Neural cell (in vitro differentiated cells): ENCODE measurements around the gene C13orf46. TPM values are rescaled to one million over a fixed set of nuclear protein-coding genes. Genes with fewer than 3 reads are reported as not detected.

ENCODE experiments used
- H2AFZ ChIP-seq: fragments of 200-600, 300-800 bp; sonication (generic), shearing (Covaris generic); 2 replicates; pipeline ENCODE4 v1.6.0; 2014; ENCODE audit warnings: low read depth, mild to moderate bottlenecking, antibody characterized with exemption, low read length, moderate library complexity
- H3F3A ChIP-seq: fragments of 200-600 bp; shearing (Covaris generic); 2 replicates; pipeline ENCODE4 v1.6.1; 2016; ENCODE audit warnings: mild to moderate bottlenecking, moderate library complexity, mixed read lengths, antibody characterized with exemption, low read length; ENCODE audit not compliant: insufficient read depth, poor library complexity, severe bottlenecking
- H3K27ac ChIP-seq: fragments of 200-600, 300-800 bp; sonication (generic), shearing (Covaris generic); 2 replicates; pipeline ENCODE4 v1.5.1; 2014; ENCODE audit warnings: mild to moderate bottlenecking, low read length, moderate library complexity
- H3K27me3 ChIP-seq: fragments of 300-800, 200-600 bp; sonication (generic), shearing (Covaris generic); 2 replicates; pipeline ENCODE4 v1.6.0; 2014; ENCODE audit warnings: mild to moderate bottlenecking, low read depth, low read length, moderate library complexity; ENCODE audit not compliant: insufficient read depth
- H3K36me3 ChIP-seq: fragments of 300-800, 200-600 bp; sonication (generic), shearing (Covaris generic); 2 replicates; pipeline ENCODE4 v1.5.1; 2014; ENCODE audit warnings: mild to moderate bottlenecking, antibody characterized with exemption, low read length, moderate library complexity; ENCODE audit not compliant: insufficient read depth
- H3K4me2 ChIP-seq: fragments of 300-800, 200-600 bp; sonication (generic), shearing (Covaris generic); 2 replicates; pipeline ENCODE4 v1.6.0; 2014; ENCODE audit warnings: mild to moderate bottlenecking, low read length
- H3K4me3 ChIP-seq: fragments of 300-800, 200-600 bp; sonication (generic), shearing (Covaris generic); 2 replicates; pipeline ENCODE4 v1.5.1; 2014; ENCODE audit warnings: mild to moderate bottlenecking, low read length, moderate library complexity
- H3K79me2 ChIP-seq: fragments of 200-600 bp; shearing (Covaris generic); replicated peaks from 2 replicates; pipeline ENCODE4 v1.6.0; 2014; ENCODE audit warnings: mild to moderate bottlenecking, low read length, moderate library complexity; ENCODE audit not compliant: insufficient read depth
- H3K9ac ChIP-seq: fragments of 300-800, 200-600 bp; sonication (generic), shearing (Covaris generic); 2 replicates; pipeline ENCODE4 v1.6.1; 2016; ENCODE audit warnings: mild to moderate bottlenecking, low read length, mixed read lengths
- H3K9me2 ChIP-seq: fragments of 200-600 bp; shearing (Covaris generic); 2 replicates; pipeline ENCODE4 v1.6.1; 2016; ENCODE audit warnings: mild to moderate bottlenecking, low read length, mixed read lengths; ENCODE audit not compliant: insufficient read depth
- H3K9me3 ChIP-seq: fragments of 200-600, 300-800 bp; sonication (generic), shearing (Covaris generic); 2 replicates; pipeline ENCODE4 v1.6.1; 2016; ENCODE audit warnings: mild to moderate bottlenecking, mixed run types, low read length, moderate library complexity, mixed read lengths
- H4K20me1 ChIP-seq: fragments of 200-600 bp; shearing (Covaris generic); 2 replicates; pipeline ENCODE4 v1.6.1; 2016; ENCODE audit warnings: mild to moderate bottlenecking, mixed run types; ENCODE audit not compliant: insufficient read depth
- EZH2 ChIP-seq: fragments of 200-600, 300-800 bp; shearing (Covaris generic), sonication (generic); IDR thresholded peaks from 2 replicates; pipeline ENCODE4 v1.6.1; 2014; ENCODE audit warnings: antibody characterized with exemption, low read length, borderline replicate concordance, mild to moderate bottlenecking; ENCODE audit not compliant: insufficient read depth, poor library complexity, severe bottlenecking
- MXI1 ChIP-seq: fragments of 450-650 bp; conservative IDR thresholded peaks from 2 replicates; pipeline ENCODE4 v1.6.1; 2014; ENCODE audit warnings: antibody characterized with exemption, mild to moderate bottlenecking; ENCODE audit not compliant: poor library complexity, severe bottlenecking
- POLR2AphosphoS5 ChIP-seq: IDR thresholded peaks from 2 replicates; pipeline ENCODE4 v1.6.1; 2012
- RAD21 ChIP-seq: fragments of 450-650 bp; conservative IDR thresholded peaks from 2 replicates; pipeline ENCODE4 v1.6.1; 2014; ENCODE audit warnings: antibody characterized with exemption, mild to moderate bottlenecking, moderate library complexity
- REST ChIP-seq: IDR thresholded peaks from 2 replicates; pipeline ENCODE4 v1.6.1; 2012; ENCODE audit warnings: borderline replicate concordance
- SMC3 ChIP-seq: fragments of 450-650 bp; conservative IDR thresholded peaks from 2 replicates; pipeline ENCODE4 v1.6.1; 2014; ENCODE audit warnings: antibody characterized with exemption, mild to moderate bottlenecking, moderate library complexity; ENCODE audit not compliant: poor library complexity
- TAF1 ChIP-seq: IDR thresholded peaks from 2 replicates; pipeline ENCODE4 v1.6.1; 2012; ENCODE audit warnings: low read depth
- polyA plus RNA-seq: library from polyadenylated mRNA; depleted of rRNA; stranded (reverse); fragments of >200 nt; gene quantifications from 2 replicates; pipeline ENCODE4 v1.2.3, GENCODE V29; 2014
- TF ChIP-seq, protein P1 (sequence below): fragments of 450-650 bp; IDR thresholded peaks from 2 replicates; pipeline ENCODE4 v1.5.1; 2014; ENCODE audit warnings: antibody characterized with exemption, mild to moderate bottlenecking, moderate library complexity; ENCODE audit not compliant: poor library complexity, severe bottlenecking

Gene C13orf46
- polyA plus RNA-seq, 1 donor from 2014 or later: not detected

- H3K4me2 ChIP-seq: no peak overlapping the region
- no peaks in the 10 kb centered on the region for H3K9me2 ChIP-seq
- no peak overlapping the region for H2AFZ ChIP-seq
- no peaks in the 10 kb centered on the region for H3K79me2 ChIP-seq
- TF ChIP-seq, protein P1, sequence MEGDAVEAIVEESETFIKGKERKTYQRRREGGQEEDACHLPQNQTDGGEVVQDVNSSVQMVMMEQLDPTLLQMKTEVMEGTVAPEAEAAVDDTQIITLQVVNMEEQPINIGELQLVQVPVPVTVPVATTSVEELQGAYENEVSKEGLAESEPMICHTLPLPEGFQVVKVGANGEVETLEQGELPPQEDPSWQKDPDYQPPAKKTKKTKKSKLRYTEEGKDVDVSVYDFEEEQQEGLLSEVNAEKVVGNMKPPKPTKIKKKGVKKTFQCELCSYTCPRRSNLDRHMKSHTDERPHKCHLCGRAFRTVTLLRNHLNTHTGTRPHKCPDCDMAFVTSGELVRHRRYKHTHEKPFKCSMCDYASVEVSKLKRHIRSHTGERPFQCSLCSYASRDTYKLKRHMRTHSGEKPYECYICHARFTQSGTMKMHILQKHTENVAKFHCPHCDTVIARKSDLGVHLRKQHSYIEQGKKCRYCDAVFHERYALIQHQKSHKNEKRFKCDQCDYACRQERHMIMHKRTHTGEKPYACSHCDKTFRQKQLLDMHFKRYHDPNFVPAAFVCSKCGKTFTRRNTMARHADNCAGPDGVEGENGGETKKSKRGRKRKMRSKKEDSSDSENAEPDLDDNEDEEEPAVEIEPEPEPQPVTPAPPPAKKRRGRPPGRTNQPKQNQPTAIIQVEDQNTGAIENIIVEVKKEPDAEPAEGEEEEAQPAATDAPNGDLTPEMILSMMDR: no peak
- TF ChIP-seq REST (no peak), TAF1 (no peak), POLR2AphosphoS5 (no peak), MXI1 (no peak), EZH2 (no peak), RAD21 (no peak)
- no peaks in the 10 kb centered on the region for H3K27me3 ChIP-seq
- no peak overlapping the region for H3K9ac ChIP-seq
- H4K20me1 ChIP-seq: no peaks in the 10 kb centered on the region
- no peak overlapping the region for H3K4me3 ChIP-seq
- H3K27ac ChIP-seq: no peak overlapping the region
- H3F3A ChIP-seq: no peaks in the 10 kb centered on the region
- H3K36me3 ChIP-seq: no peaks in the 10 kb centered on the region
- no peaks in the 10 kb centered on the region for H3K9me3 ChIP-seq
Measured at GRCh38 chr13:113917594-113918371, 56.1 kb downstream of the C13orf46 start.

DNA sequence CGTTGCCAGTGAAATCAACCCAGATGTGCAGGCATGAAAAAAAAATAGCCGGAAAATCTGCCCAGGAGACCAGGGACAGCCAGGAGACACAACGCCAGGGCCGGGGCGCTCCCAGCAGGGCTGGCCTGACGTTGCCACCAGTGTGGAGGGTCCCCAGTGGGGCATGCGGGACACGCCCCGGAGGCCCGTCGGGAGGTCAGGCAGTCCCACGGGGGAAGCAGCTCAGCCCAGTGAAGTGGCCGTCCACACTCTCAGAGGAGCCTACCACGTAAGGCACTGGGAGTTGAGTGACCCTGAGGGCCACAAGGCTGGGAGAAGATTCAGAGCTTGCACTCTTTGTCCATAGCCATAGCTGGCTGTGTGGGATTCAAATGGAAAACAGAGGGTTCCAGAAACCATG, 56.8 kb downstream of the C13orf46 start:
- Histone ChIP-seq H3K9me3 (no peaks in the 10 kb centered on the region), H3K36me3 (no peaks in the 10 kb centered on the region), H3F3A (no peaks in the 10 kb centered on the region), H3K9ac (no peak overlapping the region), H2AFZ (no peak overlapping the region), H3K4me2 (no peak overlapping the region), H3K27ac (no peak overlapping the region), H3K4me3 (no peak overlapping the region), H3K27me3 (no peaks in the 10 kb centered on the region), H3K79me2 (no peaks in the 10 kb centered on the region), H4K20me1 (no peaks in the 10 kb centered on the region), H3K9me2 (no peaks in the 10 kb centered on the region)
- TF ChIP-seq POLR2AphosphoS5 (no peak), MXI1 (no peak), SMC3 (no peak), EZH2 (no peak), REST (no peak), TAF1 (no peak)
